IPS-18c (cell line): ENCODE measurements around the gene IFT43.

Source experiments
- H3K4me3 ChIP-seq: 2 replicates; pipeline ENCODE4 v1.7.0; 2013; ENCODE audit warnings: low read depth, mild to moderate bottlenecking, low read length, moderate library complexity; ENCODE audit not compliant: insufficient read depth
- H3K9me3 ChIP-seq: one replicate; pipeline ENCODE4 v1.6.1; 2013; ENCODE audit warnings: mild to moderate bottlenecking, low read length, moderate library complexity; ENCODE audit not compliant: control insufficient read depth, insufficient read depth

Gene IFT43

GRCh38 chr14:75985618-75986438 is at the start of gene IFT43:
TSS of gene IFT43 (plus strand) at chr14:75985763. CDS start at chr14:75985787, 24 bp downstream.
- Histone ChIP-seq H3K9me3 (peaks cover 2% of the 10 kb centered on the region), H3K4me3 (peak within 1 kb of the TSS; percentile 95)

GRCh38 chr14:75939200-75939599 is 46.4 kb upstream of the IFT43 start:
- H3K9me3 ChIP-seq = no peaks in the 10 kb centered on the region
- no peak overlapping the region for H3K4me3 ChIP-seq

DNA sequence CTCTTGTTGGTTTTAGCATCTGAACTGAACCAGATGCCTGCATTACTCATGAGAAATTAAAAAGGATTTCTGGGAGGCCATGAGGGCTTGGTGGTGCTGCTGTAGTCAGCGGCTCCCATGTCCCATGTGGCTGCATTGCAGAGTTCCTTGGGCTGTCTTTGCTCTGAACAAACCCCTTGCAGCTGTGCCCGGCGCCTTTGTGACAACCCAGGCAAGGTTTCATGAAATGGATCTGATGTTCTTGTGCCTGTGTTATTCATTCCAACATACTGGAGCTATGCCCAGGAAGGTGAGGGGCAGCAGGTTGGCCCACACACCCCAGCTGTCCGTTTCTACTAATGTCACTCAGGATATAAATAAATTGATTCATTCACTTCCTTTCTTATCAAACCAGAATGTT is 44.5 kb upstream of the IFT43 start:
- Histone ChIP-seq H3K9me3 (no peaks in the 10 kb centered on the region), H3K4me3 (no peak overlapping the region)

- H3K9me3 ChIP-seq = no peaks in the 10 kb centered on the region
These were observed 40.8 kb upstream of the IFT43 start for GRCh38 chr14:75944607-75945241.

DNA sequence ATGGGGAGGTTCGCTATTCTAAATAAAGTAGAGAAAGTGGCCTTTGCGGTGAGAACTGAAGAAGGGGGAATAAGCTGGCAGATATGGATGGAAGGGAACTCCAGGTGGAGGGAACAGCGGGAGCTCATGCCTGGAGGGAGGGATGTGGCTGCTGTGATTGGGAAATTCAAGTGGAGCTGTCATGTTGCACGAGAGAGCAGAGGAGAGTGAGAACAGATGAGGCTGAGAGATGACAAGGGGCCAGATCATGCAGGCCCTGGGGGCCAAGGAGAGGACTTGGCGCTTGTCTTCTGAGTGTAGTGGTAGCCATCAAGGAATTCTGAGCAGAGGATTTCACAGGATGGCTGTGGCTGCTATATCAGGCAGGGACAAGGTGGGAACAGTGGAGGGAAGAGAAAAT is 38.8 kb upstream of the IFT43 start:
- no peak overlapping the region for H3K4me3 ChIP-seq
- H3K9me3 ChIP-seq = no peaks in the 10 kb centered on the region

More at GRCh38 chr14:75944607-75945241, 40.8 kb upstream of the IFT43 start:
- H3K4me3 ChIP-seq = no peak overlapping the region

- Histone ChIP-seq H3K4me3 (no peak overlapping the region), H3K9me3 (no peaks in the 10 kb centered on the region)
These were observed 33.1 kb upstream of the IFT43 start for GRCh38 chr14:75952489-75952888.

GRCh38 chr14:75959031-75959430 is 26.5 kb upstream of the IFT43 start:
- Histone ChIP-seq H3K4me3 (no peak overlapping the region), H3K9me3 (no peaks in the 10 kb centered on the region)

- Histone ChIP-seq H3K9me3 (no peaks in the 10 kb centered on the region), H3K4me3 (no peak overlapping the region)
These were observed 25.3 kb upstream of the IFT43 start for GRCh38 chr14:75960231-75960630.

DNA sequence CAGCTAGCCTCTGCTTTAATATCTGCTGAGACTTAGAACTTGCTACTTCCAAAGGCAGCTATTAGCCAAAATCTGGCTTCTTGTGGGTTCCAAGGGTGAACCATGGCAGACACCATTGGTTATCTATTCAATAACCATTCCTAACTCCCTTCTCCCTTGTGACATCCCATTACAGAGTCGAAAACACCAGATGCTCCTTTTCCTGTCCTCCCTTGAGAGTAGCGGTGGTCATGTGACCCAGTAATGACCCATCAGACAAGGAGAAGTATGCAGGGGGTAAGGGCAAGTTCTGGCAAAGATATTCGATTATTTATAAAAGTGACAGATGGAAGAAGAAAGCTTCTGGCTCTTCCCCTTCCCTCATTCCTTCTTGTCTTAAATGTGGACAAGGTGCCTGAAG is 23.9 kb upstream of the IFT43 start:
- no peaks in the 10 kb centered on the region for H3K9me3 ChIP-seq
- H3K4me3 ChIP-seq = no peak overlapping the region

- no peaks in the 10 kb centered on the region for H3K9me3 ChIP-seq
- H3K4me3 ChIP-seq = no peak overlapping the region
These were observed 17.7 kb upstream of the IFT43 start for GRCh38 chr14:75967866-75968265.

GRCh38 chr14:75968456-75968855 is 17.1 kb upstream of the IFT43 start:
- H3K4me3 ChIP-seq = no peak overlapping the region
- no peaks in the 10 kb centered on the region for H3K9me3 ChIP-seq

DNA sequence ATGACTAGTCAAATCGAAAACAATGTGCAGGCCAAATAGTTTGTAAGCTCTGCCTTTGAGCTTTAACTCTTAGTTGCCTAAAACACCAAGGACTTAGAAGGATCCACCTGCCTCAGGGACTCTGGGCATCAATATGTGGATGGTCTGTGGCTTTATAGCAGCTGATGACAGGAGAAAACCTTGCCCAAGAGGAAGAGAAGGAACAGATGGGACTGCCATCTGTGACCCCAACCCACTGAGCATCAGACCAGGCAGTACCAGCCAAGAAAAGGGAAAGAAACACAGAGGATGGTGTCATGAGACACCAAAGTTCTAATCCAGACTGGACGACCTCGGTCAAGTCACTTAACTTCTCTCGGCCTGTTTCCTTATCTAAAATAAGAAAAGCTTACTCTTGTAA is 16.4 kb upstream of the IFT43 start:
- Histone ChIP-seq H3K9me3 (no peaks in the 10 kb centered on the region), H3K4me3 (no peak overlapping the region)

- Histone ChIP-seq H3K9me3 (no peaks in the 10 kb centered on the region), H3K4me3 (no peak overlapping the region)
These were observed 15.7 kb upstream of the IFT43 start for GRCh38 chr14:75969891-75970290.

DNA sequence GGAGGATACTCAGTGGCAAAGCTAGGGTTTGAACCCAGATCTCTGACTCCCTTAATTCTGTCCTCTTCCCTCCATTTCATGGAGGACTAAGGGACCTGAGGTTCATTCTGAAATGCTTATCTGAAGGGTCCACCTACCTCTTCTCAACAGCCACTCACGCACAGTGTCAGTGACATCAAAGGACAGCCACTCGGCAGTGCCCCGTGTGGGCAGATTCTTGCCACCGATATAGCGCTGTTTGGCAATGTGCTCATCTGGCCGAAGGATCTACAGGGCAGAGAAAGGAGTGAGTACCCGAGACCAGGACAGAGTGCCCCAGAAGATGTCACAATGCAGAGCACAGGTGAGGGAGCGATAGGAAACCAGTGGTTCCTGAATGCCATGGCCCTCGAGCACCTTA is 14.6 kb upstream of the IFT43 start:
- H3K9me3 ChIP-seq = no peaks in the 10 kb centered on the region
- no peak overlapping the region for H3K4me3 ChIP-seq

- no peaks in the 10 kb centered on the region for H3K9me3 ChIP-seq
- no peak overlapping the region for H3K4me3 ChIP-seq
These were observed 14.1 kb upstream of the IFT43 start for GRCh38 chr14:75971509-75971908.

GRCh38 chr14:75972801-75973421 is 12.7 kb upstream of the IFT43 start:
- Histone ChIP-seq H3K9me3 (no peaks in the 10 kb centered on the region), H3K4me3 (no peak overlapping the region)

- Histone ChIP-seq H3K9me3 (peaks cover 2% of the 10 kb centered on the region), H3K4me3 (no peak overlapping the region)
These were observed 8.6 kb upstream of the IFT43 start for GRCh38 chr14:75976826-75977581.
